ENCODE results near the gene PLEKHG3.

PLEKHG3 gene

GRCh38 chr14:64756712-64757111, 52.5 kb downstream of the PLEKHG3 start:
- TF ChIP-seq, protein P1, sequence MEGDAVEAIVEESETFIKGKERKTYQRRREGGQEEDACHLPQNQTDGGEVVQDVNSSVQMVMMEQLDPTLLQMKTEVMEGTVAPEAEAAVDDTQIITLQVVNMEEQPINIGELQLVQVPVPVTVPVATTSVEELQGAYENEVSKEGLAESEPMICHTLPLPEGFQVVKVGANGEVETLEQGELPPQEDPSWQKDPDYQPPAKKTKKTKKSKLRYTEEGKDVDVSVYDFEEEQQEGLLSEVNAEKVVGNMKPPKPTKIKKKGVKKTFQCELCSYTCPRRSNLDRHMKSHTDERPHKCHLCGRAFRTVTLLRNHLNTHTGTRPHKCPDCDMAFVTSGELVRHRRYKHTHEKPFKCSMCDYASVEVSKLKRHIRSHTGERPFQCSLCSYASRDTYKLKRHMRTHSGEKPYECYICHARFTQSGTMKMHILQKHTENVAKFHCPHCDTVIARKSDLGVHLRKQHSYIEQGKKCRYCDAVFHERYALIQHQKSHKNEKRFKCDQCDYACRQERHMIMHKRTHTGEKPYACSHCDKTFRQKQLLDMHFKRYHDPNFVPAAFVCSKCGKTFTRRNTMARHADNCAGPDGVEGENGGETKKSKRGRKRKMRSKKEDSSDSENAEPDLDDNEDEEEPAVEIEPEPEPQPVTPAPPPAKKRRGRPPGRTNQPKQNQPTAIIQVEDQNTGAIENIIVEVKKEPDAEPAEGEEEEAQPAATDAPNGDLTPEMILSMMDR (conservative IDR thresholded peaks at IDR 0.05; ENCODE audit: low read length): no peak
- no peak for TF ChIP-seq EZH2phosphoT487 (IDR thresholded peaks at IDR 0.05; ENCODE audit: borderline replicate concordance)
- Histone ChIP-seq H3K79me2 (ENCODE audit: insufficient read depth, low read length) (no peaks in the 10 kb centered on the region), H2AFZ (ENCODE audit: low read length) (no peak overlapping the region), H3K4me2 (ENCODE audit: low read depth, low read length, poor library complexity, severe bottlenecking) (no peak overlapping the region), H3K27me3 (ENCODE audit: insufficient read depth, low read length, poor library complexity, severe bottlenecking) (no peaks in the 10 kb centered on the region), H3K36me3 (ENCODE audit: insufficient read depth, low read length) (no peaks in the 10 kb centered on the region), H3K9me2 (replicated peaks; ENCODE audit: low read depth, low read length) (no peaks in the 10 kb centered on the region), H3K4me3 (ENCODE audit: low read length, poor library complexity, severe bottlenecking) (no peak overlapping the region), H4K20me1 (ENCODE audit: insufficient read depth, low read length, poor library complexity, severe bottlenecking) (no peaks in the 10 kb centered on the region), H3K9ac (ENCODE audit: low read depth, low read length, poor library complexity, severe bottlenecking) (no peak overlapping the region), H3K9me3 (ENCODE audit: insufficient read depth, low read depth, low read length) (no peaks in the 10 kb centered on the region), H3K4me1 (ENCODE audit: insufficient read depth, low read length, poor library complexity, severe bottlenecking) (peaks cover 12% of the 10 kb centered on the region), H3F3A (ENCODE audit: low read depth) (no peaks in the 10 kb centered on the region)

DNA sequence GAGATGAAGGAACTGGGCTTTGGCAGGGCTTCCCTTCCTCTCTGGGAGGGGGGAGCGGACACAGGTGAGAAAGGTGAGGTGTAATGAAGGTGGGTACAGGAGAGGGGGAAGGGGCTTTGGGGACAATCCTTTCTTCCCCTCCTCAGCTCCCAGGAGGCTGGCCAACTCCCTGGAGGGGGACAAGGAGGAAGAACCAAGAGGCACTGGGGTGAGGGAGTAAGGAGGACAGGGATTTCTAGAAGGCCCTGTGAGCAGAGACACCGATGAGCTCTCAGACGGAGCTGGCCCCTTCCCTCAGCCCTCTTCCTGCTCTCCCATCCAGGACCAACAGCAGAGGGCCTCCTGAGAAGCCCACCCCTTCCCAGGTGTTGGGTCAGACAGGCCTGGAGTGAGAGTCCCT, 53.4 kb downstream of the PLEKHG3 start:
- no peak overlapping the region for H3K4me2 ChIP-seq (ENCODE audit: low read depth, low read length, poor library complexity, severe bottlenecking)

GRCh38 chr14:64758025-64758521, 53.8 kb downstream of the PLEKHG3 start:
- TF ChIP-seq, protein P1 (conservative IDR thresholded peaks at IDR 0.05; ENCODE audit: low read length): no peak
- TF ChIP-seq EZH2phosphoT487 (IDR thresholded peaks at IDR 0.05; ENCODE audit: borderline replicate concordance): no peak
- H3K4me2 ChIP-seq (ENCODE audit: low read depth, low read length, poor library complexity, severe bottlenecking): no peak overlapping the region
- no peaks in the 10 kb centered on the region for H3K27me3 ChIP-seq (ENCODE audit: insufficient read depth, low read length, poor library complexity, severe bottlenecking)
- no peaks in the 10 kb centered on the region for H3K9me3 ChIP-seq (ENCODE audit: insufficient read depth, low read depth, low read length)
- peaks cover 25% of the 10 kb centered on the region for H3K4me1 ChIP-seq (ENCODE audit: insufficient read depth, low read length, poor library complexity, severe bottlenecking)
- H2AFZ ChIP-seq (ENCODE audit: low read length): no peak overlapping the region
- no peaks in the 10 kb centered on the region for H4K20me1 ChIP-seq (ENCODE audit: insufficient read depth, low read length, poor library complexity, severe bottlenecking)
- H3K9me2 ChIP-seq (replicated peaks; ENCODE audit: low read depth, low read length): no peaks in the 10 kb centered on the region
- H3K9ac ChIP-seq (ENCODE audit: low read depth, low read length, poor library complexity, severe bottlenecking): no peak overlapping the region
- no peaks in the 10 kb centered on the region for H3K79me2 ChIP-seq (ENCODE audit: insufficient read depth, low read length)
- H3K36me3 ChIP-seq (ENCODE audit: insufficient read depth, low read length): no peaks in the 10 kb centered on the region
- no peak overlapping the region for H3K4me3 ChIP-seq (ENCODE audit: low read length, poor library complexity, severe bottlenecking)
- no peaks in the 10 kb centered on the region for H3F3A ChIP-seq (ENCODE audit: low read depth)

More for the DNA sequence above, 53.4 kb downstream of the PLEKHG3 start:
- Histone ChIP-seq H3K36me3 (ENCODE audit: insufficient read depth, low read length) (no peaks in the 10 kb centered on the region), H4K20me1 (ENCODE audit: insufficient read depth, low read length, poor library complexity, severe bottlenecking) (no peaks in the 10 kb centered on the region), H3F3A (ENCODE audit: low read depth) (no peaks in the 10 kb centered on the region), H3K4me3 (ENCODE audit: low read length, poor library complexity, severe bottlenecking) (no peak overlapping the region), H3K9me3 (ENCODE audit: insufficient read depth, low read depth, low read length) (no peaks in the 10 kb centered on the region), H3K27me3 (ENCODE audit: insufficient read depth, low read length, poor library complexity, severe bottlenecking) (no peaks in the 10 kb centered on the region), H3K79me2 (ENCODE audit: insufficient read depth, low read length) (no peaks in the 10 kb centered on the region), H3K9ac (ENCODE audit: low read depth, low read length, poor library complexity, severe bottlenecking) (no peak overlapping the region), H3K9me2 (replicated peaks; ENCODE audit: low read depth, low read length) (no peaks in the 10 kb centered on the region), H3K4me1 (ENCODE audit: insufficient read depth, low read length, poor library complexity, severe bottlenecking) (peaks cover 21% of the 10 kb centered on the region), H2AFZ (ENCODE audit: low read length) (no peak overlapping the region)
- TF ChIP-seq, protein P1 (conservative IDR thresholded peaks at IDR 0.05; ENCODE audit: low read length): no peak
- TF ChIP-seq EZH2phosphoT487 (IDR thresholded peaks at IDR 0.05; ENCODE audit: borderline replicate concordance): no peak

Measured in Loucy (cell line).